Upper lobe of left lung (tissue), 6 donors: ENCODE results near the gene PCYOX1L. TPM values are rescaled to one million over a fixed set of nuclear protein-coding genes. Genes with fewer than 3 reads are reported as not detected.
A peak's percentile ranks its signal among the peaks of the same experiment; 100 is the strongest.

Experiments
- ATAC-seq, 2 donors: fragments of 200-7000 bp; cut with Tn5 transposase; one replicate each; pipeline ENCODE4 v1.9.1; 2022; ENCODE audit warnings: mild to moderate bottlenecking in 2 of 2, moderate library complexity in 2 of 2; ENCODE audit not compliant: low FRiP score in 2 of 2
- DNase-seq, 2 donors: peaks; one replicate each; pipeline ENCODE4 v3.0.0-alpha.2; 2019 to 2020
- H3K27ac ChIP-seq, 4 donors: fragments of 200-600 bp; sonication (generic); one replicate each; pipeline ENCODE4 v1.5.1; 2016 to 2019
- H3K27me3 ChIP-seq, 4 donors: fragments of 200-600 bp; sonication (generic); one replicate each; pipeline ENCODE4 v1.5.1; 2017 to 2019
- H3K36me3 ChIP-seq, 4 donors: fragments of 200-600 bp; sonication (generic); one replicate each; pipeline ENCODE4 v1.5.1; 2016 to 2019
- H3K4me1 ChIP-seq, 4 donors: fragments of 200-600 bp; sonication (generic); one replicate each; pipeline ENCODE4 v1.5.1; 2018 to 2019
- H3K4me3 ChIP-seq, 4 donors: fragments of 200-600 bp; sonication (generic); one replicate each; pipeline ENCODE4 v1.5.1; 2017 to 2019; ENCODE audit warnings: mild to moderate bottlenecking in 2 of 4, moderate library complexity in 1 of 4
- H3K9me3 ChIP-seq, 4 donors: fragments of 200-600 bp; sonication (generic); one replicate each; pipeline ENCODE4 v1.5.1; 2018 to 2019
- EP300 ChIP-seq, 4 donors: sonication (generic); formaldehyde crosslinking; IDR thresholded peaks; one replicate each; pipeline ENCODE4 v1.5.1; 2017; ENCODE audit warnings: antibody characterized with exemption in 4 of 4, control low read depth in 2 of 4
- POLR2A ChIP-seq, 4 donors: fragments of 450-650 bp; IDR thresholded peaks; one replicate each; pipeline ENCODE4 v1.5.1; 2016 to 2017; ENCODE audit warnings: antibody characterized with exemption in 4 of 4, mild to moderate bottlenecking in 2 of 4
- POLR2AphosphoS5 ChIP-seq, 2 donors: sonication (generic); formaldehyde crosslinking; IDR thresholded peaks; one replicate each; pipeline ENCODE4 v1.5.1; 2017; ENCODE audit warnings: antibody characterized with exemption in 2 of 2
- WGBS, 2 donors: methylation state at CpG; one replicate each; pipeline ENCODE4 v1.1.5; 2017 to 2018; 5-methylcytosine and 5-hydroxymethylcytosine counted together
- total RNA-seq, 6 donors: library from RNA; depleted of rRNA in 4 of 6; stranded (reverse); fragments of >200 nt in 4 of 6; gene quantifications; one replicate each; pipeline versions ENCODE4 v1.1.0 to v1.2.1, GENCODE V29; 2016 to 2021
- TF ChIP-seq, protein P1 (sequence below), 6 experiments: fragments of 450-650 bp in 4 of 6; fragments of 200-600 bp in 2 of 6; sonication (generic) in 2 of 6; IDR thresholded peaks; one replicate each; pipeline ENCODE4 v1.5.1; 2016 to 2019; ENCODE audit warnings: antibody characterized with exemption in 6 of 6
- donor health status: DM: no; HTN: no; CAD: no; lungs with moderate emphysema.
- donor health status: DM: no; HTN: yes; CAD: no; lungs with severe emphysema.

The PCYOX1L gene
- total RNA-seq, 6 donors from 2014 or later = 3.2 to 10.1 (median 5.0) TPM

- DNase-seq (no peak), ATAC-seq (no peak)
- Histone ChIP-seq H3K27me3 (no peaks in the 10 kb centered on the region), H3K36me3 (no peaks in the 10 kb centered on the region), H3K4me1 (peaks cover 20 to 49% (median 32%) of the 10 kb centered on the region in 4 donors), H3K4me3 (no peak overlapping the region), H3K27ac (peak overlapping the region; percentile 15 to 74 (median 40)), H3K9me3 (no peaks in the 10 kb centered on the region)
- no peak for TF ChIP-seq POLR2AphosphoS5 (IDR thresholded peaks at IDR 0.05)
- TF ChIP-seq EP300 (IDR thresholded peaks at IDR 0.05) = no peak
- TF ChIP-seq, protein P1, sequence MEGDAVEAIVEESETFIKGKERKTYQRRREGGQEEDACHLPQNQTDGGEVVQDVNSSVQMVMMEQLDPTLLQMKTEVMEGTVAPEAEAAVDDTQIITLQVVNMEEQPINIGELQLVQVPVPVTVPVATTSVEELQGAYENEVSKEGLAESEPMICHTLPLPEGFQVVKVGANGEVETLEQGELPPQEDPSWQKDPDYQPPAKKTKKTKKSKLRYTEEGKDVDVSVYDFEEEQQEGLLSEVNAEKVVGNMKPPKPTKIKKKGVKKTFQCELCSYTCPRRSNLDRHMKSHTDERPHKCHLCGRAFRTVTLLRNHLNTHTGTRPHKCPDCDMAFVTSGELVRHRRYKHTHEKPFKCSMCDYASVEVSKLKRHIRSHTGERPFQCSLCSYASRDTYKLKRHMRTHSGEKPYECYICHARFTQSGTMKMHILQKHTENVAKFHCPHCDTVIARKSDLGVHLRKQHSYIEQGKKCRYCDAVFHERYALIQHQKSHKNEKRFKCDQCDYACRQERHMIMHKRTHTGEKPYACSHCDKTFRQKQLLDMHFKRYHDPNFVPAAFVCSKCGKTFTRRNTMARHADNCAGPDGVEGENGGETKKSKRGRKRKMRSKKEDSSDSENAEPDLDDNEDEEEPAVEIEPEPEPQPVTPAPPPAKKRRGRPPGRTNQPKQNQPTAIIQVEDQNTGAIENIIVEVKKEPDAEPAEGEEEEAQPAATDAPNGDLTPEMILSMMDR (IDR thresholded peaks at IDR 0.05) = no peak
- TF ChIP-seq POLR2A (IDR thresholded peaks at IDR 0.05) = no peak
- 72 to 88% methylated on average over 10 to 12 of the region's 12 CpGs for WGBS, 2 donors
Measured at GRCh38 chr5:149382517-149383220, 24.8 kb downstream of the PCYOX1L start.

- Histone ChIP-seq H3K4me1 (peaks cover 20 to 49% (median 33%) of the 10 kb centered on the region in 4 donors), H3K36me3 (no peaks in the 10 kb centered on the region), H3K27me3 (no peaks in the 10 kb centered on the region), H3K27ac (peak overlapping the region; percentile 15 to 74 (median 47)), H3K9me3 (no peaks in the 10 kb centered on the region), H3K4me3 (no peak overlapping the region)
- TF ChIP-seq, protein P1 (IDR thresholded peaks at IDR 0.05) = no peak
- no peak for TF ChIP-seq POLR2A (IDR thresholded peaks at IDR 0.05)
- WGBS, 2 donors = 62 to 100% methylated on average over 4 to 9 of the region's 9 CpGs
- peak in 1 of 2 donors; percentile 48 for DNase-seq
- ATAC-seq = no peak
Measured at GRCh38 chr5:149383399-149383798, 25.6 kb downstream of the PCYOX1L start.

DNA sequence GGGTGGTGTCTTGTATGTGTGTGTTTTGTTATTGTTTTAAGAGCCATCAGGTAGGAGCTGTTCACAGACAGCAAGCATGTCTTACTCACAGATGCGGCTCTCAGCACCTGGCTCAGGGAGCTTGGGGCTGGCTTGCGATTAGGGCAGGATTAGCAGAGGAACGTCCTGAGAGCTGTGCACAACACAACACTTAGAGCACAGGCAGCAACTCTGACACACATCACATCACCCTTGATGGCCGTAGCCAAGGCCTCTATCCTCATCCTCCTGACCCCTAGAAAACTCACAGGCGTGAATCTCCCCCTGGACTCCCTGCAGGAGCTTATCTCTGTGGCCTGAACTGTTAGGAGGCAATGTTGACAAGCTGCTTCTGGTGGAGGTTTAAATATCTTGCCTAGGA lies 28.3 kb downstream of the PCYOX1L start:
- H3K27ac ChIP-seq = peak overlapping the region; percentile 13 to 75 (median 60)

GRCh38 chr5:149387081-149387631 lies 29.3 kb downstream of the PCYOX1L start:
- Histone ChIP-seq H3K36me3 (no peaks in the 10 kb centered on the region), H3K27ac (peak overlapping the region; percentile 13 to 75 (median 49)), H3K27me3 (no peaks in the 10 kb centered on the region), H3K4me3 (no peak overlapping the region), H3K4me1 (peaks cover 13 to 42% (median 30%) of the 10 kb centered on the region in 4 donors), H3K9me3 (no peaks in the 10 kb centered on the region)
- 53 to 63% methylated on average over 9 of the region's 9 CpGs for whole genome bisulfite sequencing, 2 donors
- DNase-seq (no peak), ATAC-seq (peak in 1 of 2 donors; percentile 15)
- no peak for TF ChIP-seq POLR2A (IDR thresholded peaks at IDR 0.05)
- peak in 1 of 2 donors; percentile 35 for TF ChIP-seq POLR2AphosphoS5 (IDR thresholded peaks at IDR 0.05)
- no peak for TF ChIP-seq EP300 (IDR thresholded peaks at IDR 0.05)
- TF ChIP-seq, protein P1 (IDR thresholded peaks at IDR 0.05) = no peak

More for the DNA sequence above, 28.3 kb downstream of the PCYOX1L start:
- no peak overlapping the region for H3K4me3 ChIP-seq
- TF ChIP-seq POLR2A (IDR thresholded peaks at IDR 0.05) (no peak), POLR2AphosphoS5 (IDR thresholded peaks at IDR 0.05) (no peak), EP300 (IDR thresholded peaks at IDR 0.05) (no peak)
- TF ChIP-seq, protein P1 (IDR thresholded peaks at IDR 0.05) = no peak
- DNase-seq = no peak
- WGBS, 2 donors = 71 to 75% methylated on average over 3 to 5 of the region's 5 CpGs
- no peaks in the 10 kb centered on the region for H3K36me3 ChIP-seq
- H3K27me3 ChIP-seq = no peaks in the 10 kb centered on the region
- no peaks in the 10 kb centered on the region for H3K9me3 ChIP-seq
- ATAC-seq = no peak
- H3K4me1 ChIP-seq = peaks cover 20 to 49% (median 36%) of the 10 kb centered on the region in 4 donors
